Aorta (tissue), 5 donors: Measurements from ENCODE around the gene UBC. TPM values are rescaled to one million over a fixed set of nuclear protein-coding genes. Genes with fewer than 3 reads are reported as not detected.
"Not testable (repeated sequence)": the region's sequence is repeated elsewhere in the genome, so short reads cannot be mapped to it uniquely, and the experiment has no call there.

ENCODE experiments used
- ATAC-seq: fragments of 200-7000 bp; cut with Tn5 transposase; one replicate; pipeline ENCODE4 v1.9.1; 2022; ENCODE audit warnings: moderate library complexity; ENCODE audit not compliant: low FRiP score
- DNase-seq, 2 donors: peaks; one replicate each; pipeline ENCODE4 v3.0.0-alpha.2; 2020
- H3K27ac ChIP-seq, 2 donors: one replicate each; pipeline ENCODE4 v1.5.1; 2013; ENCODE audit warnings: low read length in 2 of 2, mild to moderate bottlenecking in 2 of 2, moderate library complexity in 2 of 2, control low read depth in 1 of 2, inconsistent platforms in 1 of 2, low read depth in 1 of 2
- H3K27me3 ChIP-seq, 2 donors: one replicate each; pipeline ENCODE4 v1.6.1; 2013; ENCODE audit warnings: control low read depth in 1 of 2, low read length in 1 of 2, mild to moderate bottlenecking in 1 of 2, moderate library complexity in 1 of 2; ENCODE audit not compliant: insufficient read depth in 2 of 2, control insufficient read depth in 1 of 2
- H3K36me3 ChIP-seq, 2 donors: one replicate each; pipeline ENCODE4 v1.6.1; 2013; ENCODE audit warnings: control low read depth in 1 of 2, low read length in 1 of 2, mild to moderate bottlenecking in 1 of 2; ENCODE audit not compliant: insufficient read depth in 2 of 2, control insufficient read depth in 1 of 2
- H3K4me1 ChIP-seq, 2 donors: one replicate each; pipeline ENCODE4 v1.6.1; 2013; ENCODE audit warnings: low read length in 2 of 2, control low read depth in 1 of 2, mild to moderate bottlenecking in 1 of 2, moderate library complexity in 1 of 2; ENCODE audit not compliant: insufficient read depth in 2 of 2, control insufficient read depth in 1 of 2
- H3K4me3 ChIP-seq, 2 donors: one replicate each; pipeline ENCODE4 v1.5.1; 2013; ENCODE audit warnings: low read length in 2 of 2, control low read depth in 1 of 2, mild to moderate bottlenecking in 1 of 2
- H3K9me3 ChIP-seq: one replicate; pipeline ENCODE4 v1.6.1; 2013; ENCODE audit warnings: mild to moderate bottlenecking, low read length; ENCODE audit not compliant: control insufficient read depth
- WGBS, 2 donors: extraction: QIAGEN DNeasy Blood & Tissue Kit; methylation state at CpG; one replicate each; pipeline ENCODE4 v1.1.7; 2013; 5-methylcytosine and 5-hydroxymethylcytosine counted together
- intact Hi-C, 2 donors: fragments of 100-400 bp; cut with DNase I; formaldehyde crosslinking; loops; one replicate each; pipeline versions ENCODE4 v1.14.2 to v1.15.0; 2022
- polyA plus RNA-seq, 2 donors: library from polyadenylated mRNA; stranded (reverse); fragments of 200-250 nt; gene quantifications; one replicate each; pipeline ENCODE4 v1.2.3, GENCODE V29; 2013
- total RNA-seq, 2 donors: library from RNA; stranded (reverse); fragmentation: NEBNext Ultra II Directional; extraction: Animal tissue kit (Norgen Biotek cat#: 25700); gene quantifications; one replicate each; pipeline ENCODE4 v1.2.1, GENCODE V29; 2021
- donor health status: healthy with polysubstance abuse.
- donor health status: Bipolar disorder and iron deficiency.
- donor health status: DM: no; HTN: no; CAD: no.
- donor health status: DM: no; HTN: no; CAD: no.
- donor health status: DM: yes; HTN: yes; CAD: no.

UBC gene
- total and polyA plus RNA-seq, 4 donors = 667 to 1,844 (median 1,253) TPM

- 1% methylated on average over 35 of the region's 35 CpGs for WGBS, 2 donors
Measured at GRCh38 chr12:124939421-124940142, 25.1 kb upstream of the UBC start.

GRCh38 chr12:124939079-124939420 is 24.6 kb upstream of the UBC start:
- DNase-seq (peak; percentile 78 to 81), ATAC-seq (peak; percentile 77)
- H3K27ac ChIP-seq = peak overlapping the region; percentile 64 to 95
- H3K9me3 ChIP-seq = no peaks in the 10 kb centered on the region
- 0% methylated on average over 14 of the region's 14 CpGs for WGBS, 2 donors
- no peaks in the 10 kb centered on the region for H3K4me1 ChIP-seq
- H3K36me3 ChIP-seq = no peaks in the 10 kb centered on the region
- intact Hi-C loops = loop anchor here (1.0 to 2.0 kb wide), 3 partner anchors 12 to 32 kb away; no protein-coding TSS in a partner anchor
- no peaks in the 10 kb centered on the region for H3K27me3 ChIP-seq
- H3K4me3 ChIP-seq = peak overlapping the region; percentile 48 to 53

More at GRCh38 chr12:124939421-124940142, 25.1 kb upstream of the UBC start:
- no peaks in the 10 kb centered on the region for H3K9me3 ChIP-seq
- intact Hi-C loops = loop anchor here (1.0 to 2.0 kb wide), 3 partner anchors 12 to 33 kb away; no protein-coding TSS in a partner anchor
- H3K4me1 ChIP-seq = no peaks in the 10 kb centered on the region
- H3K4me3 ChIP-seq = peak overlapping the region; percentile 48 to 53
- DNase-seq (peak; percentile 88 to 95), ATAC-seq (peak; percentile 95)
- H3K27me3 ChIP-seq = no peaks in the 10 kb centered on the region
- H3K36me3 ChIP-seq = no peaks in the 10 kb centered on the region
- H3K27ac ChIP-seq = peak overlapping the region; percentile 47 to 95

- Histone ChIP-seq H3K36me3 (no peaks in the 10 kb centered on the region), H3K27ac (peak overlapping the region in 1 of 2 donors; percentile 64), H3K4me1 (no peaks in the 10 kb centered on the region), H3K4me3 (peak overlapping the region; percentile 48 to 53), H3K27me3 (no peaks in the 10 kb centered on the region), H3K9me3 (no peaks in the 10 kb centered on the region)
- DNase-seq = peak; percentile 10 to 49
- intact Hi-C loops = loop anchor here in 1 of 2 donors (2.0 kb wide), 2 partner anchors 22 to 32 kb away; no protein-coding TSS in a partner anchor
- 1% methylated on average over 6 of the region's 6 CpGs for WGBS, 2 donors
- no peak for ATAC-seq
Measured at GRCh38 chr12:124938587-124938986, 24.1 kb upstream of the UBC start.

- no peaks in the 10 kb centered on the region for H3K27me3 ChIP-seq
- DNase-seq (no peak), ATAC-seq (no peak)
- H3K4me3 ChIP-seq = no peak overlapping the region
- H3K9me3 ChIP-seq = no peaks in the 10 kb centered on the region
- H3K36me3 ChIP-seq = no peaks in the 10 kb centered on the region
- H3K27ac ChIP-seq = no peak overlapping the region
- no peaks in the 10 kb centered on the region for H3K4me1 ChIP-seq
- 40 to 42% methylated on average over 5 of the region's 5 CpGs for WGBS, 2 donors
- intact Hi-C loops = loop anchor here in 1 of 2 donors (2.0 kb wide), 2 partner anchors 21 to 31 kb away; no protein-coding TSS in a partner anchor
Measured at GRCh38 chr12:124938108-124938507, 23.7 kb upstream of the UBC start.

GRCh38 chr12:124931528-124931927 is 17.1 kb upstream of the UBC start:
- H3K9me3 ChIP-seq, intact Hi-C loops, H3K4me1 ChIP-seq, ATAC-seq, H3K36me3 ChIP-seq, H3K4me3 ChIP-seq, H3K27me3 ChIP-seq, H3K27ac ChIP-seq: not testable (repeated sequence)
- 96 to 97% methylated on average over 9 of the region's 9 CpGs for WGBS, 2 donors
- DNase-seq = peak in 1 of 2 donors; percentile 12

GRCh38 chr12:124930586-124930985 is 16.1 kb upstream of the UBC start:
- H3K27ac ChIP-seq = no peak overlapping the region
- intact Hi-C loops = no loop called here
- H3K4me3 ChIP-seq = no peak overlapping the region
- H3K36me3 ChIP-seq = no peaks in the 10 kb centered on the region
- no peak for DNase-seq
- no peaks in the 10 kb centered on the region for H3K27me3 ChIP-seq
- no peaks in the 10 kb centered on the region for H3K9me3 ChIP-seq
- no peaks in the 10 kb centered on the region for H3K4me1 ChIP-seq
- no peak for ATAC-seq

GRCh38 chr12:124929649-124930419 is 15.4 kb upstream of the UBC start:
- intact Hi-C loops = no loop called here
- Histone ChIP-seq H3K4me3 (no peak overlapping the region), H3K9me3 (no peaks in the 10 kb centered on the region), H3K27me3 (no peaks in the 10 kb centered on the region), H3K36me3 (no peaks in the 10 kb centered on the region), H3K4me1 (no peaks in the 10 kb centered on the region), H3K27ac (no peak overlapping the region)
- 92 to 96% methylated on average over 9 of the region's 9 CpGs for WGBS, 2 donors
- ATAC-seq (no peak), DNase-seq (peak; percentile 8 to 30)

- intact Hi-C loops = no loop called here
- ATAC-seq = no peak
- Histone ChIP-seq H3K36me3 (no peaks in the 10 kb centered on the region), H3K4me3 (no peak overlapping the region), H3K9me3 (no peaks in the 10 kb centered on the region), H3K27me3 (no peaks in the 10 kb centered on the region), H3K4me1 (no peaks in the 10 kb centered on the region), H3K27ac (no peak overlapping the region)
- WGBS, 2 donors = 89 to 90% methylated on average over 11 of the region's 11 CpGs
- DNase-seq = peak; percentile 33 to 62
Measured at GRCh38 chr12:124928912-124929530, 14.6 kb upstream of the UBC start.
